AG04450 (cell line): ENCODE data around the gene KIAA2012. TPM values are rescaled to one million over a fixed set of nuclear protein-coding genes. Genes with fewer than 3 reads are reported as not detected.
A peak's percentile ranks its signal among the peaks of the same experiment; 100 is the strongest.

Source experiments
- CTCF ChIA-PET: fragments of 300-600, 350-600 bp; formaldehyde crosslinking; extraction: SDS; loops from one replicate; lab custom pipeline; 2022; ENCODE audit warnings: antibody characterized with exemption, inconsistent platforms; lab: Charles Lee
- POLR2A ChIA-PET: fragments of 350-600 bp; formaldehyde crosslinking; extraction: SDS; loops from one replicate; lab custom pipeline; 2021; ENCODE audit warnings: antibody characterized with exemption, inconsistent platforms; lab: Yijun Ruan, JAX
- DNase-seq: peaks from one replicate; pipeline ENCODE4 v3.0.0-alpha.2; 2011; ENCODE audit warnings: low read depth, low spot score
- H3K27ac ChIP-seq: one replicate; pipeline ENCODE4 v1.5.1; 2012; ENCODE audit warnings: low read depth, low read length, control low read depth
- H3K27me3 ChIP-seq: one replicate; pipeline ENCODE4 v1.6.0; 2012; ENCODE audit warnings: low read length; ENCODE audit not compliant: control insufficient read depth, insufficient read depth
- H3K4me3 ChIP-seq: 2 replicates; pipeline ENCODE4 v1.5.1; 2011; ENCODE audit warnings: mild to moderate bottlenecking, low read depth, low read length, control low read depth
- H3K9me3 ChIP-seq: 2 replicates; pipeline ENCODE4 v1.5.1; 2012; ENCODE audit warnings: low read length; ENCODE audit not compliant: control insufficient read depth, insufficient read depth
- polyA plus RNA-seq: library from polyadenylated mRNA; depleted of rRNA; stranded (reverse); fragments of >200 nt; gene quantifications from 2 replicates; pipeline ENCODE4 v1.2.3, GENCODE V29; 2011
- TF ChIP-seq, protein P1 (sequence below): IDR thresholded peaks from 2 replicates; pipeline ENCODE4 v1.5.1; 2011; ENCODE audit warnings: low read depth, low read length, control low read depth, inconsistent platforms

The KIAA2012 gene
- polyA plus RNA-seq, 1 experiment = 0.12 TPM

DNA sequence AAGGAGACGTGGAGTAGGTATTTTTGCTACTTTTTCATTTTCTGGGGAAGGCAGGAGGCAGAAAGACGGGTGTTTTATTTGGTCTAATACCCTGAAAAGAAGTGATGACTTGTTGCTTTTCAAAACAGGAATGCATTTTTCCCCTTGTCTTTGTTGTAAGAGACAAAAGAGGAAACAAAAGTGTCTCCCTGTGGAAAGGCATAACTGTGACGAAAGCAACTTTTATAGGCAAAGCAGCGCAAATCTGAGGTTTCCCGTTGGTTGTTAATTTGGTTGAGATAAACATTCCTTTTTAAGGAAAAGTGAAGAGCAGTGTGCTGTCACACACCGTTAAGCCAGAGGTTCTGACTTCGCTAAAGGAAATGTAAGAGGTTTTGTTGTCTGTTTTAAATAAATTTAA lies 36.0 kb upstream of the KIAA2012 start:
- DNase-seq = no peak

DNA sequence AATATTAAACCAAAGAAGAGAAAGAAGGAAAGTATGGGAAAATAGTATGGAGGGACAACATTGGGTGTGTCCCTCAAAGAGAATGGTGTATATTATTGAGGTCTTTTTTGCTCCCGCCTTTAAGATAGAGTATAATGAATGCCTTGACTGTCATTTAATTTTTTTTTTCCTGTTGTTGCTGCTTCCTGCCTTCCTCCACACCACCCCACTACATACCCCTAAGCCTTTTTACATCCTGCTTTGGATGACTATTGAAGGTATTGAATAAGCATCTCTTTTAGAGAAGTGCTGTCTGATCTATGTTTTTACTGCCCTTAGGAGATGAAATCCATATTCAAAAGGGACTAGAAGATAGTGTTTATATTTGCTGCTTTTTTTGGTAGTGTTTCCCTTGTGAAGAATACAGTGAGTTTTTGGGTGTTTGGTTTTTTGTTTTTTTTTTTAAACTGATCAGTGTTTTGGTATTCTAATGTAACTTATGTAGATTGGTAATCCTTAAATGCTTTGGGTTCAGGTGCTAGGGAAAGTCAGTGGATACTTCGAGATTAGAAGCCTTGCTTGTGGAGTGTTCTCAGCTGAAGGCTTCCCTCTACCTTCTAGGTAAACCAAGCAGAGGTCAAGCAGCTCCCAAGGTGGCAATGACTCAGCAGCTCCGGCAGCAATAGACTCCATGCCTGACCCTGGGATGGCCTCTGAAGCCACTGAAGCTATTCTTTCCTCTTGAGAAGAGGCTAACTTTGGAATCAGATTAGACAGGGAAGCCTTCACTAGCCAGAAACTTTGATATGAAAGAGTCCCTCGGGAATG lies 34.4 kb upstream of the KIAA2012 start:
- Histone ChIP-seq H3K9me3 (peaks cover 7% of the 10 kb centered on the region; the same call in 1 of the 2 replicates), H3K27me3 (no peaks in the 10 kb centered on the region), H3K27ac (no peak overlapping the region), H3K4me3 (peak overlapping the region; percentile 88)
- no peak for DNase-seq
- POLR2A ChIA-PET = interaction anchor here (0.5 to 0.8 kb wide), 2 partner anchors 13 to 77 kb away, joined by 3 read pairs; no protein-coding TSS in a partner anchor
- CTCF ChIA-PET = no interaction called here
- TF ChIP-seq, protein P1, sequence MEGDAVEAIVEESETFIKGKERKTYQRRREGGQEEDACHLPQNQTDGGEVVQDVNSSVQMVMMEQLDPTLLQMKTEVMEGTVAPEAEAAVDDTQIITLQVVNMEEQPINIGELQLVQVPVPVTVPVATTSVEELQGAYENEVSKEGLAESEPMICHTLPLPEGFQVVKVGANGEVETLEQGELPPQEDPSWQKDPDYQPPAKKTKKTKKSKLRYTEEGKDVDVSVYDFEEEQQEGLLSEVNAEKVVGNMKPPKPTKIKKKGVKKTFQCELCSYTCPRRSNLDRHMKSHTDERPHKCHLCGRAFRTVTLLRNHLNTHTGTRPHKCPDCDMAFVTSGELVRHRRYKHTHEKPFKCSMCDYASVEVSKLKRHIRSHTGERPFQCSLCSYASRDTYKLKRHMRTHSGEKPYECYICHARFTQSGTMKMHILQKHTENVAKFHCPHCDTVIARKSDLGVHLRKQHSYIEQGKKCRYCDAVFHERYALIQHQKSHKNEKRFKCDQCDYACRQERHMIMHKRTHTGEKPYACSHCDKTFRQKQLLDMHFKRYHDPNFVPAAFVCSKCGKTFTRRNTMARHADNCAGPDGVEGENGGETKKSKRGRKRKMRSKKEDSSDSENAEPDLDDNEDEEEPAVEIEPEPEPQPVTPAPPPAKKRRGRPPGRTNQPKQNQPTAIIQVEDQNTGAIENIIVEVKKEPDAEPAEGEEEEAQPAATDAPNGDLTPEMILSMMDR = no peak

More for the DNA sequence above, 36.0 kb upstream of the KIAA2012 start:
- H3K4me3 ChIP-seq = peak overlapping the region; percentile 88
- TF ChIP-seq, protein P1 = no peak
- peaks cover 7% of the 10 kb centered on the region; the same call in 1 of the 2 replicates for H3K9me3 ChIP-seq
- ChIA-PET POLR2A (interaction anchor here (1.6 kb wide), 1 partner anchor 27 kb away, joined by 4 read pairs; no protein-coding TSS in a partner anchor), CTCF (interaction anchor here (2.4 kb wide), 1 partner anchor 142 kb away, joined by 24 read pairs; no protein-coding TSS in a partner anchor)
- H3K27ac ChIP-seq = peak overlapping the region; percentile 84
- H3K27me3 ChIP-seq = no peaks in the 10 kb centered on the region

DNA sequence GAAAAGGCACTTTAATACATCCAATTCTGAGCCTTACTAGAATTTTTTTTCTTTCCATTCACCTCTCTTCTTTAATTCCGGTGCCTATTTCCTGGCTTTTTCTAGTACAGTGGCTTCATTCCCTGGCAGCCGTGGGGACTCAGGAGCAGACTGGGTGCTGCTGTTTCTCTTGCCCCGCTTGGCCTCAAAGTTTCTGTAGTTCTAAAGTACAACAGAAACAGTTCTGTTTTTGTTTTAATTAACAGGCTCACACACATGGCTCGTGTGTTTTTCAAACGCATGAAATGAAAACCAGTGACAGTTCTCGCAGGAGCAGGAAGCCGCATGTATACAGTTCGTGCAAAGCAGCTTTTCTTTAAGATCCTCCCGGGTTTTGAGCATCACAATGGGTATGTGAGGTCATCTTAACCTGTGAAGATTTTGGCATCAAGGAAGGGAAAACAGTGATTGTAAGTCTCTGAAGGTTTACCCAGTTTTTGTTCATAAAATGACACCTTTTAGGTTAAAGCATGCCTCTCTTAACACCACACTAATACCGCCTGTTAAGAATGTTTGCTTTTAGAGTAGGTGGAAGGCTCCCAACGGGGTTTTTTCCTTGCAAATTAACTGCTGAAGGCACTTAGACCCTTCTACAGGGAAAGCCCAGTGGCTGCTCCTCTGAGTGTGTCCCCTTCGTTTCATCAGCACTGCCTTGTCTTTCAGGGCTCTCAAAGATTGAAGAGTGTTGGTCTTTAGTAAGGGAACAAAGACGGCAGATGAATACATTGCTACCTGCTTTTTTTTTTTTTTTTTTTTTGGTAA lies 33.6 kb upstream of the KIAA2012 start:
- Histone ChIP-seq H3K27ac (no peak overlapping the region), H3K4me3 (peak overlapping the region; percentile 88), H3K27me3 (no peaks in the 10 kb centered on the region), H3K9me3 (peaks cover 7% of the 10 kb centered on the region; the same call in 1 of the 2 replicates)
- TF ChIP-seq, protein P1 = no peak
- ChIA-PET CTCF (interaction anchor here (1.3 kb wide), 1 partner anchor 179 kb away, joined by 4 read pairs; no protein-coding TSS in a partner anchor), POLR2A (interaction anchor here (0.5 to 0.8 kb wide), 2 partner anchors 12 to 76 kb away, joined by 3 read pairs; no protein-coding TSS in a partner anchor)
- no peak for DNase-seq

DNA sequence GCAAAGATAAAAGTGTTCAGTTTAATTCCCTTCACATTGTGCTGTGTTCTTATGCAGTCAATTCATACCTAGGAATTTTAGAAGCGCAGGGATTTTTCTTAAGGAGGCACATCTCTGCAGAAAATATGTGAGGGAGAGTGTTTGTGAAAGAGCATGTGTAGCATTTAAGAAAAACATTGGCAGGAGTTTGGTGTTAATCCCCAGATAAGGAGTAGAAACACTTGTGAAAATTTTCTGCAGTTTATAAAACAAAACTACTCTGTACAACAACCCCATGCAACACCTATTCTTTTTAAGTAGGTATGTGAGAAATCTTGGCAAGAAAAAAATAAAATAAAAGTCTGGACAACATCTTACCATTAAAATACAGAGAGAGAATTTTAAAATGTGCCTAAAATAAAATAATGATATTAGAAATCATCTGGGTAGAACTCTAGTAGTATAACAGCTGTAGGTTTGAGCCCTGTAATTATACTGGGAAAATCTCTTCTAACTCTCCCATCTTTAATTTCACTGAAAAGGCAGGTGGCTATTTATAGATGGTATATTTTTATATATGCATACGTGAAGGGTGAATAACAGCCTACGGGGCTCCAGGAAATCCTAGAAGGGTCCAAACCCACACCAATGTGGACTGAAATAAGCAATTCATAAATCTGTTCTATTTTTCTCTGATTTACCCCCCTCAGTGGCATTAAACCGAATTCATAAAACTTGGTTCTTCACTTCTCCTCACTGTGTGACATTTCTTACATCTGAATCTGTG lies 32.8 kb upstream of the KIAA2012 start:
- CTCF ChIA-PET = interaction anchor here (0.9 to 1.3 kb wide), 2 partner anchors 65 to 180 kb away, joined by 3 to 4 read pairs; no protein-coding TSS in a partner anchor
- POLR2A ChIA-PET = interaction anchor here (0.7 kb wide), 1 partner anchor 109 kb away, joined by 5 read pairs; no protein-coding TSS in a partner anchor
- Histone ChIP-seq H3K9me3 (peaks cover 7% of the 10 kb centered on the region; the same call in 1 of the 2 replicates), H3K4me3 (no peak overlapping the region), H3K27ac (no peak overlapping the region), H3K27me3 (no peaks in the 10 kb centered on the region)
- TF ChIP-seq, protein P1 = no peak
- DNase-seq = no peak
